UCSD-AML1 (cell line): ENCODE measurements around the gene COL11A1.
"Not testable (repeated sequence)": the region's sequence is repeated elsewhere in the genome, so short reads cannot be mapped to it uniquely, and the experiment has no call there.

Source experiments
- DNase-seq: peaks from one replicate; lab custom pipeline; 2025; ENCODE audit not compliant: unreplicated experiment; lab: John Stamatoyannopoulos, UW

The COL11A1 gene

GRCh38 chr1:103084181-103084580 is 24.1 kb downstream of the COL11A1 start:
- DNase-seq = no peak

- DNase-seq = no peak
Observed at GRCh38 chr1:103075316-103076000, 32.9 kb downstream of the COL11A1 start.

- DNase-seq = no peak
Observed at GRCh38 chr1:103074224-103074623, 34.1 kb downstream of the COL11A1 start.

- no peak for DNase-seq
Observed at GRCh38 chr1:103069201-103069600, 39.1 kb downstream of the COL11A1 start.

GRCh38 chr1:103063921-103064320 is 44.4 kb downstream of the COL11A1 start:
- no peak for DNase-seq

GRCh38 chr1:103058391-103058790 is 49.9 kb downstream of the COL11A1 start:
- DNase-seq = no peak

- no peak for DNase-seq
Observed at GRCh38 chr1:103056423-103056822, 51.9 kb downstream of the COL11A1 start.

- not testable (repeated sequence) for DNase-seq
Observed at GRCh38 chr1:103028110-103028509, 80.2 kb downstream of the COL11A1 start.

- no peak for DNase-seq
Observed at GRCh38 chr1:103025858-103026409, 82.4 kb downstream of the COL11A1 start.

- DNase-seq = no peak
Observed at GRCh38 chr1:103024051-103024450, 84.3 kb downstream of the COL11A1 start.

- DNase-seq = no peak
Observed at GRCh38 chr1:103002005-103002404, 106.3 kb downstream of the COL11A1 start.

GRCh38 chr1:102978874-102979273 is 129.4 kb downstream of the COL11A1 start:
- DNase-seq = no peak

- DNase-seq = no peak
Observed at GRCh38 chr1:102977292-102977691, 131.0 kb downstream of the COL11A1 start.

GRCh38 chr1:102970496-102971078 is 137.7 kb downstream of the COL11A1 start:
- DNase-seq = peak; percentile 10

- DNase-seq = no peak
Observed at GRCh38 chr1:102967786-102968185, 140.5 kb downstream of the COL11A1 start.

GRCh38 chr1:102961549-102961948 is 146.8 kb downstream of the COL11A1 start:
- DNase-seq = no peak

GRCh38 chr1:102954576-102954975 is 153.7 kb downstream of the COL11A1 start:
- no peak for DNase-seq

- no peak for DNase-seq
Observed at GRCh38 chr1:102952400-102952799, 155.9 kb downstream of the COL11A1 start.

GRCh38 chr1:102942324-102942723 is 166.0 kb downstream of the COL11A1 start:
- no peak for DNase-seq

GRCh38 chr1:102941366-102941947 is 166.9 kb downstream of the COL11A1 start:
- DNase-seq = no peak

- DNase-seq = no peak
Observed at GRCh38 chr1:102937401-102937800, 170.9 kb downstream of the COL11A1 start.

- DNase-seq = not testable (repeated sequence)
Observed at GRCh38 chr1:102933362-102933761, 175.0 kb downstream of the COL11A1 start.
